NCI-H774 (cell line): ENCODE data around the gene MOXD1.

ENCODE experiments used
- DNase-seq: peaks from one replicate; lab custom pipeline; 2025; lab: John Stamatoyannopoulos, UW

The MOXD1 gene

GRCh38 chr6:132399376-132400074, 1.8 kb downstream of the MOXD1 start:
- no peak for DNase-seq

GRCh38 chr6:132395015-132395597, 6.2 kb downstream of the MOXD1 start:
- DNase-seq = no peak

GRCh38 chr6:132392792-132393191, 8.5 kb downstream of the MOXD1 start:
- no peak for DNase-seq

GRCh38 chr6:132392270-132392646, 9.0 kb downstream of the MOXD1 start:
- DNase-seq = no peak

GRCh38 chr6:132391391-132392269, 9.6 kb downstream of the MOXD1 start:
- no peak for DNase-seq

GRCh38 chr6:132390451-132390850, 10.8 kb downstream of the MOXD1 start:
- DNase-seq = no peak

- DNase-seq = no peak
These were observed 11.3 kb downstream of the MOXD1 start for GRCh38 chr6:132390017-132390416.

- no peak for DNase-seq
These were observed 13.0 kb downstream of the MOXD1 start for GRCh38 chr6:132388291-132388690.

GRCh38 chr6:132382630-132383175, 18.6 kb downstream of the MOXD1 start:
- no peak for DNase-seq

- no peak for DNase-seq
These were observed 19.9 kb downstream of the MOXD1 start for GRCh38 chr6:132381381-132381780.

- peak; percentile 49 for DNase-seq
These were observed 20.8 kb downstream of the MOXD1 start for GRCh38 chr6:132380358-132381029.

- no peak for DNase-seq
These were observed 31.7 kb downstream of the MOXD1 start for GRCh38 chr6:132369526-132369925.

GRCh38 chr6:132368916-132369481, 32.3 kb downstream of the MOXD1 start:
- DNase-seq = no peak

GRCh38 chr6:132365281-132365907, 35.9 kb downstream of the MOXD1 start:
- DNase-seq = no peak

- no peak for DNase-seq
These were observed 36.8 kb downstream of the MOXD1 start for GRCh38 chr6:132364306-132365074.

GRCh38 chr6:132362442-132363185, 38.7 kb downstream of the MOXD1 start:
- no peak for DNase-seq

GRCh38 chr6:132361101-132361500, 40.2 kb downstream of the MOXD1 start:
- DNase-seq = no peak

- DNase-seq = no peak
These were observed 41.4 kb downstream of the MOXD1 start for GRCh38 chr6:132359886-132360285.

GRCh38 chr6:132357120-132357519, 44.2 kb downstream of the MOXD1 start:
- DNase-seq = no peak
